SK-N-SH (cell line): Measurements from ENCODE around the gene TGFBI. TPM values are rescaled to one million over a fixed set of nuclear protein-coding genes. Genes with fewer than 3 reads are reported as not detected.

Source experiments
- CTCF ChIA-PET: fragments of 300-600, 350-600 bp; formaldehyde crosslinking; extraction: SDS; loops from one replicate; lab custom pipeline; 2021; lab: Yijun Ruan, JAX
- POLR2A ChIA-PET: fragments of 350-600 bp; sonication (Branson Sonifier 250); formaldehyde crosslinking; extraction: SDS; loops from one replicate; lab custom pipeline; 2020; ENCODE audit warnings: antibody characterized with exemption, inconsistent platforms; lab: Yijun Ruan, JAX
- DNase-seq: peaks from one replicate; pipeline ENCODE4 v3.0.0; 2012
- H2AFZ ChIP-seq: fragments of 200-600 bp; sonication (generic); 2 replicates; pipeline ENCODE4 v1.8.1; 2016; ENCODE audit warnings: antibody characterized with exemption, mild to moderate bottlenecking, low read depth
- H3F3A ChIP-seq: fragments of 200-600 bp; sonication (generic); replicated peaks from 2 replicates; pipeline ENCODE3; 2016; ENCODE audit warnings: antibody characterized with exemption, mild to moderate bottlenecking; ENCODE audit not compliant: insufficient read depth
- H3K27ac ChIP-seq, 2 experiments: fragments of 200-500 bp in 1 of 2; fragments of 200-600 bp in 1 of 2; sonication (Bioruptor generic) in 1 of 2; sonication (generic), shearing (Covaris generic) in 1 of 2; 2 replicates each; pipeline versions ENCODE4 v1.5.1 to v1.6.1; 2014 to 2016; ENCODE audit warnings: low read depth in 2 of 2, inconsistent platforms in 1 of 2, low read length in 1 of 2, mild to moderate bottlenecking in 1 of 2, mixed read lengths in 1 of 2
- H3K27me3 ChIP-seq: fragments of 200-600 bp; sonication (generic), shearing (Covaris generic); 2 replicates; pipeline ENCODE4 v1.6.1; 2016; ENCODE audit warnings: mixed run types; ENCODE audit not compliant: insufficient read depth
- H3K36me3 ChIP-seq, 2 experiments: fragments of 200-500 bp in 1 of 2; fragments of 200-600 bp in 1 of 2; sonication (Bioruptor generic) in 1 of 2; sonication (generic) in 1 of 2; replicated peaks in 1 of 2; 2 replicates each; pipeline versions ENCODE3 to v1.5.1; 2014 to 2016; ENCODE audit warnings: low read length in 1 of 2, mild to moderate bottlenecking in 1 of 2; ENCODE audit not compliant: insufficient read depth in 2 of 2, control insufficient read depth in 1 of 2
- H3K4me1 ChIP-seq, 2 experiments: fragments of 200-500 bp in 1 of 2; fragments of 200-600 bp in 1 of 2; sonication (Bioruptor generic) in 1 of 2; sonication (generic), shearing (Covaris generic) in 1 of 2; 2 replicates each; pipeline versions ENCODE4 v1.5.1 to v1.6.1; 2014 to 2016; ENCODE audit warnings: low read depth in 1 of 2, low read length in 1 of 2, mixed run types in 1 of 2; ENCODE audit not compliant: insufficient read depth in 2 of 2, control insufficient read depth in 1 of 2
- H3K4me2 ChIP-seq: fragments of 200-600 bp; sonication (generic), shearing (Covaris generic); 2 replicates; pipeline ENCODE4 v1.6.1; 2017; ENCODE audit warnings: mixed run types
- H3K4me3 ChIP-seq, 2 experiments: fragments of 200-500 bp in 1 of 2; fragments of 200-600 bp in 1 of 2; sonication (Bioruptor generic) in 1 of 2; sonication (generic), shearing (Covaris generic) in 1 of 2; 2 replicates each; pipeline versions ENCODE4 v1.5.1 to v1.8.1; 2014 to 2016; ENCODE audit warnings: low read depth in 2 of 2, inconsistent platforms in 1 of 2, low read length in 1 of 2, mild to moderate bottlenecking in 1 of 2, mixed read lengths in 1 of 2, moderate library complexity in 1 of 2
- H3K79me2 ChIP-seq: fragments of 200-600 bp; sonication (generic); 2 replicates; pipeline ENCODE4 v1.8.1; 2017; ENCODE audit warnings: mild to moderate bottlenecking; ENCODE audit not compliant: insufficient read depth
- H3K9ac ChIP-seq: fragments of 200-600 bp; sonication (generic); 2 replicates; pipeline ENCODE4 v1.6.1; 2017; ENCODE audit warnings: mixed run types
- H3K9me2 ChIP-seq: fragments of 200-600 bp; sonication (generic); 2 replicates; pipeline ENCODE4 v1.6.1; 2017; ENCODE audit warnings: mixed run types
- H3K9me3 ChIP-seq: fragments of 200-600 bp; sonication (generic); 2 replicates; pipeline ENCODE4 v1.6.1; 2017; ENCODE audit warnings: mixed run types, mild to moderate bottlenecking, moderate library complexity
- H4K20me1 ChIP-seq: fragments of 200-600 bp; sonication (generic); 2 replicates; pipeline ENCODE4 v1.6.1; 2017; ENCODE audit warnings: mild to moderate bottlenecking, mixed run types; ENCODE audit not compliant: insufficient read depth
- ELF1 ChIP-seq: IDR thresholded peaks from 2 replicates; pipeline ENCODE4 v1.4.0; 2012
- EZH2phosphoT487 ChIP-seq: fragments of 200-600 bp; sonication (generic); IDR thresholded peaks from 2 replicates; pipeline ENCODE4 v1.6.1; 2017; ENCODE audit warnings: low read depth, mixed run types, mild to moderate bottlenecking, antibody characterized with exemption, moderate library complexity, borderline replicate concordance
- FOSL2 ChIP-seq: IDR thresholded peaks from 2 replicates; pipeline ENCODE4 v1.4.0; 2012; ENCODE audit warnings: low read depth, mild to moderate bottlenecking, moderate library complexity, borderline replicate concordance
- FOXM1 ChIP-seq: IDR thresholded peaks from 2 replicates; pipeline ENCODE4 v1.4.0; 2012; ENCODE audit warnings: low read depth, mild to moderate bottlenecking
- JUND ChIP-seq: IDR thresholded peaks from 2 replicates; pipeline ENCODE4 v1.4.0; 2012
- MEF2A ChIP-seq: IDR thresholded peaks from 2 replicates; pipeline ENCODE4 v1.4.0; 2012; ENCODE audit warnings: low read depth, borderline replicate concordance
- NFIC ChIP-seq: IDR thresholded peaks from 2 replicates; pipeline ENCODE4 v1.4.0; 2012; ENCODE audit warnings: borderline replicate concordance
- NRF1 ChIP-seq: IDR thresholded peaks from 2 replicates; pipeline ENCODE4 v1.6.1; 2012; ENCODE audit warnings: low read depth, mild to moderate bottlenecking, low read length
- POLR2AphosphoS5 ChIP-seq: IDR thresholded peaks from 2 replicates; pipeline ENCODE4 v1.6.1; 2012; ENCODE audit warnings: low read depth, low read length
- RAD21 ChIP-seq: IDR thresholded peaks from 2 replicates; pipeline ENCODE4 v1.6.1; 2012; ENCODE audit warnings: mild to moderate bottlenecking, low read length
- RCOR1 ChIP-seq: fragments of 150-350 bp; IDR thresholded peaks from 2 replicates; pipeline ENCODE4 v1.6.1; 2017; ENCODE audit warnings: antibody characterized with exemption, low read length
- RXRA ChIP-seq: IDR thresholded peaks from 2 replicates; pipeline ENCODE4 v1.4.0; 2012; ENCODE audit warnings: low read depth, mild to moderate bottlenecking, borderline replicate concordance
- SIN3A ChIP-seq: IDR thresholded peaks from 2 replicates; pipeline ENCODE4 v1.6.1; 2012; ENCODE audit warnings: low read depth, mild to moderate bottlenecking, low read length, moderate library complexity, borderline replicate concordance
- SMC3 ChIP-seq: IDR thresholded peaks from 2 replicates; pipeline ENCODE4 v1.6.1; 2012; ENCODE audit warnings: low read depth, low read length, improper control_type of control experiment
- TCF12 ChIP-seq: IDR thresholded peaks from 2 replicates; pipeline ENCODE4 v1.4.0; 2012
- TEAD4 ChIP-seq: IDR thresholded peaks from 2 replicates; pipeline ENCODE4 v1.4.0; 2012; ENCODE audit warnings: mild to moderate bottlenecking, borderline replicate concordance; ENCODE audit not compliant: insufficient read depth
- WGBS: methylation state at CpG from one replicate; pipeline ENCODE4 v1.1.6; 2017; ENCODE audit warnings: low lambda C conversion rate; 5-methylcytosine and 5-hydroxymethylcytosine counted together
- polyA plus RNA-seq, 3 experiments: library from polyadenylated mRNA; depleted of rRNA; stranded (reverse); fragments of >200 nt; gene quantifications; 2 replicates each; pipeline ENCODE4 v1.2.3, GENCODE V29; 2012
- TF ChIP-seq, protein P1 (sequence below): IDR thresholded peaks from 2 replicates; pipeline ENCODE4 v1.4.0; 2012; ENCODE audit warnings: low read depth
- TF ChIP-seq, protein P2 (sequence below): IDR thresholded peaks from 2 replicates; pipeline ENCODE4 v1.4.0; 2012; ENCODE audit warnings: low read depth, borderline replicate concordance
- TF ChIP-seq, protein P3 (sequence below): IDR thresholded peaks from 2 replicates; pipeline ENCODE4 v1.6.1; 2012; ENCODE audit warnings: mild to moderate bottlenecking, low read depth, low read length, moderate library complexity
- TF ChIP-seq, protein P4 (sequence below): fragments of 150-350 bp; IDR thresholded peaks from 2 replicates; pipeline ENCODE4 v1.6.1; 2017; ENCODE audit warnings: antibody characterized with exemption, low read length, low read depth, borderline replicate concordance

TGFBI gene
- polyA plus RNA-seq, 1 of the 3 experiments (the other 2 are of a cell fraction): 2,678 TPM

DNA sequence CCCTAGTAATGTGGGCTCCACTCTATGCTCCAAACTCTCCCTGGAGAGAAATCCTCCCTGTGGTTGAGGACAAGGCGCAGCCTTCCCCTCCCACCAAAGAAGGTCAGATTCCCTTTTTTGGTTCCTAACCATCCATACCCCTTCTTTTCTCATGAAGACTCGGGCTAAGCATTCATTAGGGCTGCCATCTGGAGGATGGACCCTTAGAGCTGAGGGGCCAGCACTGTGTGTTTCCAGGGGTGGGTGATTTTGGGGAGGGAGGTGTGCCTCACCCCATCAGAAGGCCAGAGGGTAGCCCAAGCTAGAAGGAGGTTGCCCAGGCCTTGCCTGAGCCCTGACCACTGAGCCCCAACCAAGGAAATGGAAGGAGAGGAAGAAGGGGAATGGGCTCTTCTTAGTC is 36.8 kb downstream of the TGFBI start:
- no peak for DNase-seq
- Histone ChIP-seq H3K9me2 (no peaks in the 10 kb centered on the region), H3K4me2 (no peak overlapping the region), H3K4me1 (no peaks in the 10 kb centered on the region), H3K79me2 (no peaks in the 10 kb centered on the region), H4K20me1 (0 out of 2 replicates have a peak, but pooled peaks cover 2% of the 10 kb centered on the region), H3K9ac (no peak overlapping the region), H2AFZ (no peak overlapping the region), H3K4me3 (no peak overlapping the region), H3K27me3 (no peaks in the 10 kb centered on the region), H3K27ac (peak overlapping the region; percentile 30 to 73), H3K9me3 (no peaks in the 10 kb centered on the region), H3K36me3 (peaks cover 39 to 50% of the 10 kb centered on the region in 2 experiments), H3F3A (peaks cover 88% of the 10 kb centered on the region)
- TF ChIP-seq, protein P1, sequence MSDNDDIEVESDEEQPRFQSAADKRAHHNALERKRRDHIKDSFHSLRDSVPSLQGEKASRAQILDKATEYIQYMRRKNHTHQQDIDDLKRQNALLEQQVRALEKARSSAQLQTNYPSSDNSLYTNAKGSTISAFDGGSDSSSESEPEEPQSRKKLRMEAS: no peak
- no peak for TF ChIP-seq EZH2phosphoT487
- no peak for TF ChIP-seq TEAD4
- TF ChIP-seq FOSL2: no peak
- TF ChIP-seq RCOR1: no peak
- TF ChIP-seq, protein P2, sequence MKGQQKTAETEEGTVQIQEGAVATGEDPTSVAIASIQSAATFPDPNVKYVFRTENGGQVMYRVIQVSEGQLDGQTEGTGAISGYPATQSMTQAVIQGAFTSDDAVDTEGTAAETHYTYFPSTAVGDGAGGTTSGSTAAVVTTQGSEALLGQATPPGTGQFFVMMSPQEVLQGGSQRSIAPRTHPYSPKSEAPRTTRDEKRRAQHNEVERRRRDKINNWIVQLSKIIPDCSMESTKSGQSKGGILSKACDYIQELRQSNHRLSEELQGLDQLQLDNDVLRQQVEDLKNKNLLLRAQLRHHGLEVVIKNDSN: no peak
- TF ChIP-seq, protein P3, sequence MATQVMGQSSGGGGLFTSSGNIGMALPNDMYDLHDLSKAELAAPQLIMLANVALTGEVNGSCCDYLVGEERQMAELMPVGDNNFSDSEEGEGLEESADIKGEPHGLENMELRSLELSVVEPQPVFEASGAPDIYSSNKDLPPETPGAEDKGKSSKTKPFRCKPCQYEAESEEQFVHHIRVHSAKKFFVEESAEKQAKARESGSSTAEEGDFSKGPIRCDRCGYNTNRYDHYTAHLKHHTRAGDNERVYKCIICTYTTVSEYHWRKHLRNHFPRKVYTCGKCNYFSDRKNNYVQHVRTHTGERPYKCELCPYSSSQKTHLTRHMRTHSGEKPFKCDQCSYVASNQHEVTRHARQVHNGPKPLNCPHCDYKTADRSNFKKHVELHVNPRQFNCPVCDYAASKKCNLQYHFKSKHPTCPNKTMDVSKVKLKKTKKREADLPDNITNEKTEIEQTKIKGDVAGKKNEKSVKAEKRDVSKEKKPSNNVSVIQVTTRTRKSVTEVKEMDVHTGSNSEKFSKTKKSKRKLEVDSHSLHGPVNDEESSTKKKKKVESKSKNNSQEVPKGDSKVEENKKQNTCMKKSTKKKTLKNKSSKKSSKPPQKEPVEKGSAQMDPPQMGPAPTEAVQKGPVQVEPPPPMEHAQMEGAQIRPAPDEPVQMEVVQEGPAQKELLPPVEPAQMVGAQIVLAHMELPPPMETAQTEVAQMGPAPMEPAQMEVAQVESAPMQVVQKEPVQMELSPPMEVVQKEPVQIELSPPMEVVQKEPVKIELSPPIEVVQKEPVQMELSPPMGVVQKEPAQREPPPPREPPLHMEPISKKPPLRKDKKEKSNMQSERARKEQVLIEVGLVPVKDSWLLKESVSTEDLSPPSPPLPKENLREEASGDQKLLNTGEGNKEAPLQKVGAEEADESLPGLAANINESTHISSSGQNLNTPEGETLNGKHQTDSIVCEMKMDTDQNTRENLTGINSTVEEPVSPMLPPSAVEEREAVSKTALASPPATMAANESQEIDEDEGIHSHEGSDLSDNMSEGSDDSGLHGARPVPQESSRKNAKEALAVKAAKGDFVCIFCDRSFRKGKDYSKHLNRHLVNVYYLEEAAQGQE: no peak
- TF ChIP-seq ELF1: no peak
- no peak for TF ChIP-seq NRF1
- TF ChIP-seq SMC3: no peak
- no peak for TF ChIP-seq TCF12
- TF ChIP-seq FOXM1: no peak
- TF ChIP-seq, protein P4, sequence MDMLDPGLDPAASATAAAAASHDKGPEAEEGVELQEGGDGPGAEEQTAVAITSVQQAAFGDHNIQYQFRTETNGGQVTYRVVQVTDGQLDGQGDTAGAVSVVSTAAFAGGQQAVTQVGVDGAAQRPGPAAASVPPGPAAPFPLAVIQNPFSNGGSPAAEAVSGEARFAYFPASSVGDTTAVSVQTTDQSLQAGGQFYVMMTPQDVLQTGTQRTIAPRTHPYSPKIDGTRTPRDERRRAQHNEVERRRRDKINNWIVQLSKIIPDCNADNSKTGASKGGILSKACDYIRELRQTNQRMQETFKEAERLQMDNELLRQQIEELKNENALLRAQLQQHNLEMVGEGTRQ: no peak
- TF ChIP-seq SIN3A: no peak
- TF ChIP-seq JUND: no peak
- TF ChIP-seq RXRA: no peak
- no peak for TF ChIP-seq NFIC
- TF ChIP-seq MEF2A: no peak
- no peak; the same call in 1 of the 2 replicates for TF ChIP-seq POLR2AphosphoS5
- no peak for TF ChIP-seq RAD21
- ChIA-PET POLR2A (no interaction called here), CTCF (interaction anchor here (1.2 to 4.2 kb wide), 3 partner anchors 17 to 147 kb away, joined by 3 to 19 read pairs (median 18); no protein-coding TSS in a partner anchor)
- 86% methylated on average over 2 of the region's 2 CpGs for WGBS
